Measurements from ENCODE around the gene GAPT.
"Not testable (repeated sequence)": the region's sequence is repeated elsewhere in the genome, so short reads cannot be mapped to it uniquely, and the experiment has no call there.

The GAPT gene

GRCh38 chr5:58524571-58524970, 33.3 kb downstream of the GAPT start:
- TF ChIP-seq CTCF (IDR thresholded peaks at IDR 0.05; ENCODE audit: extremely low read depth, missing control alignments) = no peak
- DNase-seq (ENCODE audit: low spot score) = no peak

GRCh38 chr5:58530942-58531490, 39.8 kb downstream of the GAPT start:
- no peak for DNase-seq (ENCODE audit: low spot score)
- no peak for TF ChIP-seq CTCF (IDR thresholded peaks at IDR 0.05; ENCODE audit: extremely low read depth, missing control alignments)

GRCh38 chr5:58541935-58542334, 50.7 kb downstream of the GAPT start:
- DNase-seq (ENCODE audit: low spot score) = not testable (repeated sequence)

- no peak for TF ChIP-seq CTCF (IDR thresholded peaks at IDR 0.05; ENCODE audit: extremely low read depth, missing control alignments)
- no peak for DNase-seq (ENCODE audit: low spot score)
Observed at GRCh38 chr5:58542709-58543108, 51.5 kb downstream of the GAPT start.

GRCh38 chr5:58543723-58544122, 52.5 kb downstream of the GAPT start:
- no peak for DNase-seq (ENCODE audit: low spot score)
- no peak for TF ChIP-seq CTCF (IDR thresholded peaks at IDR 0.05; ENCODE audit: extremely low read depth, missing control alignments)

- no peak for DNase-seq (ENCODE audit: low spot score)
- TF ChIP-seq CTCF (IDR thresholded peaks at IDR 0.05; ENCODE audit: extremely low read depth, missing control alignments) = no peak
Observed at GRCh38 chr5:58544195-58544594, 53.0 kb downstream of the GAPT start.

- TF ChIP-seq CTCF (IDR thresholded peaks at IDR 0.05; ENCODE audit: extremely low read depth, missing control alignments) = no peak
- DNase-seq (ENCODE audit: low spot score) = no peak
Observed at GRCh38 chr5:58544926-58545325, 53.7 kb downstream of the GAPT start.

- no peak for DNase-seq (ENCODE audit: low spot score)
- TF ChIP-seq CTCF (IDR thresholded peaks at IDR 0.05; ENCODE audit: extremely low read depth, missing control alignments) = no peak
Observed at GRCh38 chr5:58545912-58546311, 54.7 kb downstream of the GAPT start.

Data from GM20000 (cell line).